Stimulated activated CD8-positive, alpha-beta memory T cell treated with anti-CD3 and anti-CD28 coated beads, Interleukin-12 subunit alpha, Interleukin-12 subunit beta, amount 100 ng/mL, for 24 hours (primary cell): ENCODE measurements around the gene XG.
"Not testable (repeated sequence)": the region's sequence is repeated elsewhere in the genome, so short reads cannot be mapped to it uniquely, and the experiment has no call there.

ENCODE experiments used
- DNase-seq: peaks from one replicate; pipeline ENCODE4 v3.0.0-alpha.2; 2020; ENCODE audit errors: extremely low read depth

XG gene, protein sequence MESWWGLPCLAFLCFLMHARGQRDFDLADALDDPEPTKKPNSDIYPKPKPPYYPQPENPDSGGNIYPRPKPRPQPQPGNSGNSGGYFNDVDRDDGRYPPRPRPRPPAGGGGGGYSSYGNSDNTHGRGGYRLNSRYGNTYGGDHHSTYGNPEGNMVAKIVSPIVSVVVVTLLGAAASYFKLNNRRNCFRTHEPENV

DNA sequence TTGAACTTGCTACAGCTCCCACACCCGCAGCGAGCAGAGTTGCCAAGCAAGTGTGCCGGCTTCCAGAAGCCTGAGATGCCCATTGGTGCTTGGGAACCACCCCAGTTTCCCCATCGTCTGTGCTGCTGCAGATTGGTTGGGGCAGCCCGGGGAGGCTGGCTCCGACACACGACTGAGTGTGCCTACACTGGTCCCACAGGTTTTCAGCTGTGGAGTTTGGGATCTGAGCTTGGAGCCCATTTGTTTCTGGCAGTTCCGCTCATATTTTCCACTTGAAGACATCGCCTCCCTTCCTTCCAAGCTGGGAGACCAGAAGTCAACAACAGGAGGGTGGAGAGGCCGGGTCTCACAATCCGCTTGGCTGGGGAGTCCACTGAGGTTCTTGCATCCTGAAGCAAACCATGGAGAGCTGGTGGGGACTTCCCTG lies at the start of gene XG:
TSS of gene XG (plus strand) at position 167 of the 427 bp plus-strand sequence. CDS start at position 402, 235 bp downstream.
- not testable (repeated sequence) for DNase-seq

DNA sequence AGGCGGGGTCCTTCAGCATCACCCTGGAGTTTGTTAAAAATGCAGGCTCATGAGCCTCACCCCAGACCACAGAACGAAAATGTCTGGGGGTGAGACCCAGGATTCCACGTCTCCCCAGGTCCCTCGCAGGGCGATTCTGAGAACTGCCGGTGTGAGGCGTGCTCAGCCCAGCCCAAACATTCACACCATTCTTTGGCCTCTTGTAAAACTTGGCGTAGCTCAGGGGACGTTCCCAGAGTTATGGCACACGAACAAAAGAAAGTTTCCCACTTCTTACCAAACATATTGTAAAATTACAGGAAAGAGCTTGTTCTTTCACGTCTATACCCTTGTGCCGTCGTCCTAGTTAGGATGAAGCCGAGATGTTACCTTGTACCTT lies 47.9 kb upstream of the XG start:
- DNase-seq = no peak

DNA sequence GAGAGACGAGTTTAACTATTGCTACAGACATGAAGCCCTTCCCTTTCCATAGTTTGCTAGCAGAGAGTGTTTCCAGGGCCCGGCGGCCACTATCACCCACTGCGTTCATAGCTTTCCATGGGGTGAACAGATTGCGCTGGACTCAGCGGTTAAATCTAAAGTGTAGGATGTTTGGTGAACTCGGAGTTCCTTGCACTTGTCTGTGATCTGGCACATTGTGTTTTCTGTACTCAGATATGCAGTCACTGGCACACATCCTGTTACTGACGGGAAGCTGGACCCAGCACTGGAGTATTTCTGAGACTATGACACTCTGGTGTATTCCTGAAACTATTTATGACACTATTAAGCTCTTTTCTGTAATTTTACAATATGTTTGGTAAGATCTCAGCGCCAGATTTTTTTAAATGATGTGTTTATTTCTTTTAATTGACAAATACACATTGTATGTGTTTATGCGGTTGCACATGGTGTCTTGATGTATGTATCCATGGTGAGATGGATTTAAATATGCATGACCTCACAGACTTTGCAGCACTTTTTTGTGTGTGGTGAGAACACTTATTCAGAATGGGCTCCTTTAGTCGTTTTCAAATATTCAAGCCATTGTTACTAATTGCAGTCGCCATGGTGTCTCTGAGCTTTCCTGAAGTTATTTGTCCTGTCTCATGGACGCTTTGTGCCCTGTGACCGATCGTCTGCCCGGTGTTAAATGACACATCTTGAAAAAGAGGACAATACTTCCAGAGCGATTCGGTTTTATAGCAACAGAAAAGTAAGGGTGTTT lies 46.6 kb upstream of the XG start:
- DNase-seq = no peak

DNA sequence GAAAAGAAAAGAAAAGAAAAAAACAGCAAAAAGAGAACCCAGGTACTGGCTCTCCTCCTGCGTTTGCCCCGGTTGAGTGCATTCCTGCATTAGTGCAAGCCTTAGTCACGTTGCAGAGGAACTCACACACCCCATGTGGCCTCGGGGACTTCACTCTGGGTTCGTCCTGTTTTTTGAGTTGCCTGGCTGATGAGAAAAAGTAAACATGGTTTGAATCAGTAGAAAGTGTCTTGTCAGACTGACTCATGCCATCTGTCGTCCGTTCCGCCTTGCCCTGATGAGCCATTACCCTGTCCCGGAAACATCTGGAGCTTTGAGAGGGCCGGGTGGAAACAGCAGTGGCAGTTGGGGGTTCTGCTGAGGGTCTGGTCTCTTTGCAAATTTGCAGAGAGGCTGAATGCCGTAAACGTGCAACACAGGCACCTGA lies 44.5 kb upstream of the XG start:
- DNase-seq = peak; percentile 44

DNA sequence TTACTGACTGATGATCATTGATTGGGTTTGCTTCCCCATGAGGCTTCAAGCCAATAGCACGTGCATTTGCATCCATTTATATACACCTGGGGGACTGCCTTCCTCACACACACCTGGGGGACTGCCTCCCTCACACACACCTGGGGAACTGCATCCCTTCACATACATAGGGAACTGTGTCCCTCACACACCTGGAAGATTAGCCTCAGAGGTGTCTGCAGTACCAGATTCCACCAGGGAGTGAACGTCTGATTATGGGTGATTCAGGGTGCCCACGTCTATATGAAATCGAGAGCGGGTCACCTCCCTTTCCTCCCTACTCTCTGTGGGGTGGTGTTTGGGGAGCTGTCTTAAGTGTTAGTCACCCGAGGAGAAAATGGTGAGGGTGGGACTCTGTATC lies 43.8 kb upstream of the XG start:
- no peak for DNase-seq

DNA sequence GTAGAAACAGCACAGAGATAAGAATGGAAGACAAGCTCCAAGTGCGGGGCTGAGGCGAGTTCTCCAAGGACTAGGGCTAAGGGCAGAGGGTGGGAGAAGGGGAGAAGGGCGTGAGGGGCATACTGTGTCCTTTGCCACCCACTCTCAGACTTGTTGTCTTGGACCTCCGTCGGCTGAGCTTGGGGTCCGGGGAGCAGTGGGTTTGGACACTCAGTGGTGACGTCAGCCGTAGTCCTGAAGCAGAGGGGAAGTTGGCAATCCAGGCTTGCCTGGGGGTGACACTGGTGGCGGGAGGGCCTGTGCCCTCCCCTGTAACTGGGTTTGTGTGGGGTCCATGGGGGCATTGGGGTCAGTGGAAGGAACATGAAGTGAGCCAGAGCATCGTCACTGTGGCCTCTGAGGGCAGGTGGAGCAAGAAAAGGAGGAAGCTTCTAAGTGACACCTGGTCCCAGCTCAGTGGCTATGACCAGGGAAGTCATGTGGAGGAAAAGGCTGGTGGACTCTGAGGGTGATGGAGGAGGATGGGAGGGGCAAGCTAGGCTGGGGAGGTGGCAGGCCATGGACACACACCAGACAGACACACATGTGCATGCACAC lies 43.1 kb upstream of the XG start:
- no peak for DNase-seq

DNA sequence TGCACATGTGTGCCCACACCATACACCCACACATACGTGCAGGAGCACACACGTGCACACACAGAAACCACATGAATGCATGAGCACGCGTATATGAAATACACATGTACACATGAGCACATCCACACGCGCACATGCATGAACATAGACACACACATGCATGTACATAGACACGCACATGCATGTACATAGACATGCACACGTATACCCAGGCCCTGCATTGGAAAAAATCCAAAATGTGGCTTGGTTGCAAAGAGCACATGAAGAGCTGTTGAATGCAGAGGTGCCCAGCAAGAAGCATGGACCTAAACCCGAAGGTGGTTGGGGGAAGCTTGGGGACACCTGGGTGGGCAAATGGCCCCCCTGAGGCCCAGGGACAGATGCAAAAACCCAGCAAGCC lies 42.3 kb upstream of the XG start:
- no peak for DNase-seq

DNA sequence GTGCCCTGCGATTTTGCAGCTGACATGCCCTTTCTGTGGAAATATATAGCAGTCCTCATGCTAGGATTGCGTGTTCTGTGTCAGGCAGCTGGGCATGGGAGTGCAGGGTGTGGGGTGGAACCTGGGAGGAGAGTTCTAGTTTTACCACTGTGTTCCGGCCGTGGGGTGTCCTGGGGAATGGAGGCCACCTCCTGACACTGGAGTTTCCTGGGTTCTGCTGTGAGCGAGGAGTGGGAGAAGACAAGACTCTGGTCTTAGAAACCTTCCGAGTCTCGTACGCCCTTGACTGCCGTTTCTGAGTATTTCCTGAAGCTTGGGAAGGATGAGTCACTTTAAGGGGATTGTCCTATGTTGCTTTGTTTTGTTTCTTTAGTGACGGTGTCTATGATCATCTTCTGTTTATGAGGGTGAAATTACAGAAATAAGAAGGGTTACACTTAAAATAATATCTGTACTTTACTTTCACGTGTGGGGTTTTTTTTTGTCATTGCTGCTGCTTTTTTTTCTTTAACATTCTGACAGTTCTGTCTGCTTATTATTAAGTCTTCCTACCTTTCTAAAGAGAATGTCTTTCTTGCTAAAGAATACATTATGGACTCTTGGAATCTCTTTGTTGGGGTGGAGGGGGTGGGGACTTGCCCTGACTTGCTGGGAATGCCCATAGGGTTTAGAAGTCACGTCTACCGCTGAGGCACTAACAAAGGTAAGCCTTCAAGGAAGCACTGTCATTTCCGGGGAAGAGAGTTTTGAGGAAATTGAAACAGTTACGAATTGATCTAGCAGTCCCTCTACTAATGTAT lies 41.6 kb upstream of the XG start:
- no peak for DNase-seq

DNA sequence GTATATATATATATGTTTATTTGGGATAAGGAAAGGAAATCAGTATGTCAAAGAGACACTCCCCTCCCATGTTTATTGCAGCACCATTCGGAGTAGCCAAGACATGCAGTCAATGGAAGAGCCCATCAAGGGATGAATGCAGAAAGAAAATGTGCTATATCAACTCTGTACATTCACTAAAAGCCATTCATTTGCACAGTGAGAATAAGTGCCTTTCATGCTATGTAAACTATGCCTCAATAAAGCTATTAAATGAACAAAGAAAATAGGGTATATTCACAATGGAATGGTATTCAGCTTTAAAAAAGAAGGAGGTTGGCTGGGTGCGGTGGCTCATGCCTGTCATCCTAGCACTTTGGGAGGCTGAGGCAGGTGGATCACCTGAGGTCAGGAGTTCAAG lies 40.4 kb upstream of the XG start:
- DNase-seq = no peak

DNA sequence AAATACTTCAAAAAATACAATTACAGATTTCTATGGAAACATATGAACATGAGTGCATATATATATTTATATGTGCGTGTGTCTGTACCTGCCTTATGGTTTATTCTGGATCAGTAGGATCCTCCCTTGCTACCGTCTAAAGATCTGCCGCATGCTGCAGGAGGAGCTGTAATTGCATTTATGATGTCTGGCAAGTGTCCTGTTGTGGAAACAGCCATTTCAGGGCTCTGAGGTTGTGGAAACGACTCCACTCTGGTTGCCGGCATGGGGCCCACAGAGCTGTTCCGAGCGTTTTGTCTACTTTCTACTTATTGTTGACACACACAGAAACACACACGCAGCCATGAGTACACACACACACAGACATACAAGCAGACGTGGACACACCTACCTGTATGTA lies 39.4 kb upstream of the XG start:
- no peak for DNase-seq

DNA sequence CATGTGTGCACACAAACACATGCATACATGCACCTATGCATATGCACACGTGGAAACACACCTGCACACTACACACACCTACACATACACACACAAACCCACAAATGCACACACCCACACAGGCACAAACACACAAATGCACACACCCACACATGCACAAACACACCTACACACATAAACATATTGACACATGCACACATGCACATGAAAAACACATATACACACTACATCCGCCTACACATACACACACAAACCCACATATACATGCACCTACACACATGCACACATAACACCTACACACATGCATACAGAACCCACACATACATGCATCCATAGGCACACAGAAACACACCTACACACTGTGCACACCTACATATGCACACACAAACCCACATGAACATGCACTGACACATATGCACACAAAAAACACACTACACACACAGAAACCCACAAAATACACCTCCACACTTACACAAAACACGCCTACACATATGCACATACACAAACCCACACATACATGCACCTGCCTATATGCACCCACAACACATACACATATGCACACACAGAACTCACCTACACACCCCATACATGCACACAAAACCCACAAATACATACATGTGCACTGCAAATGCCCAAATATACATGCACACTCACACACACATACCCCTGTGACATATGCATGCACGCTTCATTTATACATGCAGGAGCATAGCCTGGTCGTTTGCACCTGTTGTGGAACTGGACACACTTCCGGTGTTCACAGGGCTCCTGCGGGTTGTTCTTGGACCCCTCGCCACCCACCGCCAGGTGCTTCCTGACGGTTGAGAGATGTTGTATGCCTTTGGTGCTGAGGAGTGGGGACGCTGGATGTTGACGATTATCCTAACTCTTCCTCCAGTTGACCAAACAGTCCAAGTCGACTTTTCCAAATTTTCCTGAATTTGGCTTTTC lies 38.7 kb upstream of the XG start:
- no peak for DNase-seq

DNA sequence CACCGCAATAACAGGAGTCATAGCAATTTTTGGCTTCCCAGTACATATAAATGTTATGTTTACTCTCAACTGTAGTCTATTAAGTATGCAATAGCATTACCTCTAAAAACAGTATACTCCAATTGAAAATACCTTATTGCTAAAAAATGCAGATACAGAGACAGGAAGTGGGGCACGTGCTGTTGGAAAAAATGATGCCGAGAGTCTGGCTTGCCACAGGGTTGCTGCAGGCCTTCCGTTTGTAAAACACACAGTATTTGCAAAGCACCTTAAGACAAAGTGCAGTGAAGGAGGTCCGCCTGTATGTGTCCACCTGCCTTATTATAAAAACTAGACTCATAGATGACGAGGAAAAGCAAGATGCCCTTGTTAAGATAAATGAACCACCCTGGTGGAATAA lies 37.3 kb upstream of the XG start:
- no peak for DNase-seq

DNA sequence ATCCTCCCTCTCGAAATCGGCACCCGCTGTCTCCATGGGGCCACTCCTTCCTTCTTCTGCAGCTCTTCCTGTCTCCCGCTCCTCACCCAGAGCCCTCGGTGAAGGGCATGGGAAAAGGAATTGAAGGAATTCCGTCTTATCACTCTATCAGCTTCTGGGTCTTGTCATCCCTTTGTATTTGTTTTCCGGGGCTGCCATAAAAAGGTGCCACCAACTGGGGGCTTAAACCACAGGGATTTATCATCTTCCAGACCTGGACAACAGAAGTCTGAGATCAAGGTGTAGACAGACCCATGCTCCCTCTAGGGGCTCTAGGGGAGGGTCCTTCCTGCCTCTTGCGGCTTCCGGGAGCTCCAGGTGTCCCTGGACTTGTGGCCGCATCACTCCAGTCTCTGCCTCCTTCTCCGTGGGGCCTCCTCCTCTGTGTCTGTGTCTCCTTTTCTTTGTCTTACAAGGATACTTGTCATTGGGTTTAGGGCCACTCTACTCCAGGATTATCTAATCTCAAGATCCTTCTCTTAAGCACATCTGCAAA lies 36.7 kb upstream of the XG start:
- DNase-seq = no peak

DNA sequence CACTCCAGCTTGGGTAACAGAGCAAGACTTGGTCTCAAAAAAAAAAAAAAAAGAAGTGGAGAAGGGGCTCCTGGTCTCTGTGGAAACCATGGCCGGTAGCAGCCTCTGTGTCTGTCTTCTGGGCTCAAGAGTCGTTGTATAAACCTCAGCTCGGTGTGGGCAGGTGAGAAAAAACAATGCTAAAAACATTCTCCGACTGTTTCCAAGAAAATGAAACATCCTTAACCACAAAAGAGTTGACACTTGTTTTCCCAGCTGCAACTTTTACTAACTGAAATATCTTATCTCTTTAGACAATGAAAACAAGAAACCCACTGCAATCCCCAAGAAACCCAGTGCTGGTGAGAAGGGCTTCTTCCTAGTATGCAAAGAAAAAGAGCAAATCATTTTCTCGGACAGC lies 34.5 kb upstream of the XG start:
- no peak for DNase-seq

DNA sequence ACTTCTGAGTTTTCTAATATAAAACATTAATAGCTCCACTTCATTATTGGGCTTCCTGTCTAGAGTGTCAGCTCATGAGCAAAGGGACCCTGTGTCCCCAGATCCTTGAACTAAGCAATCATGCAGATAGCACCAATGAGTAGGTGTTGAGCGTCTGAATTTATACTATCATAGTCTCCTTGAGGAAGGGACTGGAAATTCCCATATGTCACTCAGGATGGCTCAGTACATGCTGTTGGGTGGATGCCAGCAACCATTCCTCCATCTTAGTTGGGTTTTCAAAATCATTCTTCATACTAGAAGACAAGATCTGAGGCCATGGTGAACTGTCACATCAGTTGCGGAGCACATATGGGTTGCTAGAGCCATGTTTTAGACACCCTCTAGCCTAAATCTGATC lies 33.0 kb upstream of the XG start:
- DNase-seq = no peak

DNA sequence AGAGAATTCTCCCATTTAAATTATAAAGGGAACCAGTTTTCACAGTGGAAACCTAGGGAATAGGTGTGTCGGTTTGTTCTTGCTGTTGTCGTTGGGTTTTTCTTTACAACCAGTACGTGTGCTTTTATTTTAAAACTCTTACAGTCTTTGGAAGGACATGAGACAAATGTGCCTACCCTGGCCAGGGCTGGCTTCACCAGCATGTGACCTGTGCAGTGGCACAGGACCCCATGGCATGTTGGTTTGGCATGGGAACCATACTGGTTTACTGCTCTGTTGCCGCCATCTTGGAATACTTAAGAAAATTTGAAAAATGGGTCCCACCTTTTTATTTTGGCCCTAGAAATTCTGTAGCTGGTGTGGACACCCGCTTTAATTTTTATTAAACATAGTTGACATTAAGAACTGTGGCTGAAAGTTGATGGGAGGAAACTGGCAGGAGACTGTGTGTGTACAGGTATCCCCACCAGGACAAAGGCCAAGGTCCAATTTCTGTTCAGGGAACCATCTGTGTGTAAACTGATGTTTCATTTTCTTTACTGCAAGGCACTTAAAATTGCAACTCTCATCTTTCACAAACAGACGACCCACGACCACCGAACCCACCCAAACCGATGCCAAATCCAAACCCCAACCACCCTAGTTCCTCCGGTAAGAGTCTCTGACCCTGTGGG lies 31.9 kb upstream of the XG start:
- DNase-seq = no peak

DNA sequence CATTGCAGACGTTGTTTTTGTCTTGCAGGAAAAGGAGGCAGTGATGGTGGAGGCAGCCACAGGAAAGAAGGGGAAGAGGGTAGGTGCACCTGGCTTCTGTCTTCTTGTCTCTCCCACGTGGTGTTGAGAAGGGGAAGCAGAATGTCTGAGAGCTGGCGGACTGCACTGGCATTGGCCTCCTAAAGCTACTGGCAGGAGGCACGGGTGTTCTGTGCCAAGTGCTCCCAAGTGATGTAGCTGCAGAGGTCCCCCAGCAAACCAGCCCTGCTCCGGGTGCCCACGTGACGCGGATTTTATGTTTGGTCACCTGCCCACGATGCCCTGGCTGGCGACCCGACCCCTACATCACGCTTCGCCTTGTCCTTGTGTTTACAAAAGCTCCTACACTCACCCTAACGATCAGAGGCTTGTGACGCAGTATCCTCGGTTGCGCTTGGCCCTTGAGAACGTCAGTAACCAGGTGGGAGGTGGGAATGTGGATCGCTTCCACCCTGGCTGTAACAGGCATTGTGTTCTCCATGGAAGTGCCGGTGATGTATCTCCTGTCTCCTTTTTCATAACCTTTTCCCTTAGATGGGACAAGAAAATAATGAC lies 28.5 kb upstream of the XG start:
- no peak for DNase-seq

DNA sequence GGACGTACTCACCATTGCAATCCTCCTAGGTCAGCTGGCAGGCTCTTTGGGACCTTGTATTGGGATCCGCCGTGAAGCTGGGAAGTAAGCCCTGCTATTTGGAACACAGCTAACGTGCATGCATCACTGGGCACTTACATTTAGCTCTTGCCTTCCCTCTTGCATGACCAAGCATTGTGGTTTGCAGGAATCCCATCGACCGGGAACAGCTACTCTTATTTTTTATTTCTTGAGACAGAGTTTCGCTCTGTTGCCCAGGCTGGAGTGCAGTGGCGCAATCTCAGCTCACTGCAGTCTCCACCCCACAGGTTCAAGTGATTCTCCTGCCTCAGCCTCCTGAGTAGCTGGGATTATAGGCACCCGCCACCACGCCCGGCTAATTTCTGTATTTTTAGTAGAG lies 24.6 kb upstream of the XG start:
- DNase-seq = not testable (repeated sequence)

DNA sequence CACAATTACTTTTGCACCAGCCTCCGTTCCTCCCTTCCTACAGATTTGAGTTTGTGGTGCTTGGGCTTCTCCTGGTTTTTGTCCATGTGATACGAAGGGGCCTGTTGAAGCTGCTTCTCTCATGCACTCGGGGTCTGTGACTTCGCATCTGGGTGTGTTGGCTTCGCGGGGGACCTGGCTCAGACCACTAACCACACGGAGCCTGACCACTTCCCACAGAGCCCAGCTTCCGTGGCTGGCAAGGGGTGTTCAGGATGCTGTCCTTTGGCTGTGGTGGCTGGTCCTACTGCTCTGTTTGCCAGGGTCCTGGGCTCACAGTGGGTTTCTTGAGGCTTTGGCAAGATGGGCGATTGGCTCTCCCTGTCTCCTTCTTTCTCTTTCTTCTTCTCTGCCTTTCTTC lies 19.8 kb upstream of the XG start:
- DNase-seq = no peak

DNA sequence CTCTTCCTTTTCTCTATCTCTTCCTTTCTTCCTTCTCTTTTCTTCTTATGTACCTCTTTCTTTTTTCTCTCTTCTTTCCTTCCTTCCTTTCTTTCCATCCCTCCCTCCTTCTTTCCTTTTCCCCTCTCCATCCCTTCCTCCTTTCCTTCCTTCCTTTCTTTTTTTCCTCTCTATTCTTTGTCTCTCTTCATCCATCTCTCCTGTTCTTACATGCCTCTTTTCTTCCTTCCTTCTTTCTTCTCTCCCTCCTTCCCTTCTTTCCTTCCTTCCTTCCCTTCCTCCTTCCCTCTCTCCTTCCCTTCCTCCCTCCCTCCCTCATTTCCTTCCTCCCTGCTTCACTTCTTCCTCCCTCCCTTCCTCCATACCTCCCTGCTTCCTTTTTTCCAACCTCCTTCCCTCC lies 19.2 kb upstream of the XG start:
- no peak for DNase-seq
